Natural killer cell treated with Interleukin-12 subunit alpha and Interleukin-12 subunit beta and Interleukin-15 and Interleukin-18, amount 100 ng/mL, for 72 hours (primary cell): Measurements from ENCODE around the gene EFCAB5. TPM values are rescaled to one million over a fixed set of nuclear protein-coding genes. Genes with fewer than 3 reads are reported as not detected.
A peak's percentile ranks its signal among the peaks of the same experiment; 100 is the strongest.
"Not testable (repeated sequence)": the region's sequence is repeated elsewhere in the genome, so short reads cannot be mapped to it uniquely, and the experiment has no call there.

ENCODE experiments used
- ATAC-seq, 2 donors: fragments of 150-1000 bp; cut with Tn5 transposase in 1 of 2; sonication (Bioruptor Pico), chemical (Tn5 transposase) in 1 of 2; 2 replicates each; pipeline ENCODE4 v1.10.0; 2021
- DNase-seq: peaks from one replicate; pipeline ENCODE4 v3.0.0; 2022; ENCODE audit warnings: low spot score
- H3K27ac Mint-ChIP-seq, 2 donors: 1 replicate in 1 of 2; 2 replicates in 1 of 2; pipeline ENCODE4 v1.8.0; 2022; ENCODE audit warnings: mixed read lengths in 2 of 2, mild to moderate bottlenecking in 1 of 2, moderate library complexity in 1 of 2
- H3K27me3 Mint-ChIP-seq, 2 donors: 1 replicate in 1 of 2; 2 replicates in 1 of 2; pipeline ENCODE4 v1.8.0; 2022; ENCODE audit warnings: mixed read lengths in 2 of 2
- H3K36me3 Mint-ChIP-seq: one replicate; pipeline ENCODE4 v1.8.0; 2022; ENCODE audit warnings: mixed read lengths
- H3K4me1 Mint-ChIP-seq, 2 donors: 1 replicate in 1 of 2; 2 replicates in 1 of 2; pipeline ENCODE4 v1.8.0; 2022; ENCODE audit warnings: low read depth in 2 of 2, mixed read lengths in 2 of 2, mild to moderate bottlenecking in 1 of 2
- H3K4me3 Mint-ChIP-seq: one replicate; pipeline ENCODE4 v1.8.0; 2022; ENCODE audit warnings: mixed read lengths
- H3K9me3 Mint-ChIP-seq: 2 replicates; pipeline ENCODE4 v1.8.0; 2022; ENCODE audit warnings: mixed read lengths
- total RNA-seq, 2 donors: library from RNA; stranded (reverse); gene quantifications; one replicate each; pipeline ENCODE4 v1.2.3, GENCODE V29; 2022

The EFCAB5 gene
- total RNA-seq, 2 donors from 2014 or later, result 0.42 to 2.5 TPM

GRCh38 chr17:30074730-30075129 is 133.3 kb downstream of the EFCAB5 start:
- Mint-ChIP-seq H3K9me3 (no peaks in the 10 kb centered on the region), H3K27me3 (peaks cover 28 to 55% of the 10 kb centered on the region in 2 donors), H3K36me3 (no peaks in the 10 kb centered on the region), H3K4me1 (no peaks in the 10 kb centered on the region), H3K4me3 (no peak overlapping the region), H3K27ac (no peak overlapping the region)
- ATAC-seq (no peak), DNase-seq (no peak)

GRCh38 chr17:30082773-30083172 is 141.3 kb downstream of the EFCAB5 start:
- no peak overlapping the region for H3K4me3 Mint-ChIP-seq
- no peaks in the 10 kb centered on the region for H3K9me3 Mint-ChIP-seq
- DNase-seq (no peak), ATAC-seq (no peak)
- H3K4me1 Mint-ChIP-seq, result no peaks in the 10 kb centered on the region
- no peaks in the 10 kb centered on the region for H3K36me3 Mint-ChIP-seq
- H3K27me3 Mint-ChIP-seq, result peaks cover 18 to 27% of the 10 kb centered on the region in 2 donors
- H3K27ac Mint-ChIP-seq, result no peak overlapping the region

GRCh38 chr17:30084788-30085187 is 143.4 kb downstream of the EFCAB5 start:
- no peak for ATAC-seq
- no peak overlapping the region for H3K4me3 Mint-ChIP-seq
- no peaks in the 10 kb centered on the region for H3K9me3 Mint-ChIP-seq
- peaks cover 23 to 31% of the 10 kb centered on the region in 2 donors for H3K27me3 Mint-ChIP-seq
- no peaks in the 10 kb centered on the region for H3K36me3 Mint-ChIP-seq
- no peaks in the 10 kb centered on the region for H3K4me1 Mint-ChIP-seq
- no peak overlapping the region for H3K27ac Mint-ChIP-seq
- DNase-seq, result no peak

GRCh38 chr17:30086896-30087295 is 145.5 kb downstream of the EFCAB5 start:
- Mint-ChIP-seq H3K4me3 (no peak overlapping the region), H3K27me3 (peaks cover 32 to 45% of the 10 kb centered on the region in 2 donors), H3K36me3 (no peaks in the 10 kb centered on the region), H3K27ac (no peak overlapping the region), H3K9me3 (no peaks in the 10 kb centered on the region), H3K4me1 (no peaks in the 10 kb centered on the region)
- ATAC-seq (no peak), DNase-seq (no peak)

- H3K27me3 Mint-ChIP-seq, result peaks cover 32 to 47% of the 10 kb centered on the region in 2 donors
- H3K4me3 Mint-ChIP-seq, H3K4me1 Mint-ChIP-seq, ATAC-seq, H3K27ac Mint-ChIP-seq, H3K36me3 Mint-ChIP-seq, DNase-seq, H3K9me3 Mint-ChIP-seq: not testable (repeated sequence)
Measured at GRCh38 chr17:30087431-30087830, 146.0 kb downstream of the EFCAB5 start.

- H3K27me3 Mint-ChIP-seq, result peaks cover 37 to 62% of the 10 kb centered on the region in 2 donors
Measured at GRCh38 chr17:30091121-30091670, 149.8 kb downstream of the EFCAB5 start.

GRCh38 chr17:30091771-30092170 is 150.3 kb downstream of the EFCAB5 start:
- Mint-ChIP-seq H3K27me3 (peaks cover 36 to 62% of the 10 kb centered on the region in 2 donors), H3K4me1 (peaks cover 6 to 14% of the 10 kb centered on the region in 2 donors), H3K36me3 (no peaks in the 10 kb centered on the region), H3K9me3 (no peaks in the 10 kb centered on the region), H3K4me3 (no peak overlapping the region), H3K27ac (no peak overlapping the region)
- DNase-seq (no peak), ATAC-seq (no peak)

More at GRCh38 chr17:30091121-30091670, 149.8 kb downstream of the EFCAB5 start:
- DNase-seq (no peak), ATAC-seq (no peak)
- H3K4me1 Mint-ChIP-seq, result peaks cover 6 to 14% of the 10 kb centered on the region in 2 donors
- H3K4me3 Mint-ChIP-seq, result no peak overlapping the region
- no peaks in the 10 kb centered on the region for H3K9me3 Mint-ChIP-seq
- no peak overlapping the region for H3K27ac Mint-ChIP-seq
- no peaks in the 10 kb centered on the region for H3K36me3 Mint-ChIP-seq

GRCh38 chr17:30092886-30093285 is 151.5 kb downstream of the EFCAB5 start:
- ATAC-seq, result no peak
- Mint-ChIP-seq H3K9me3 (no peaks in the 10 kb centered on the region), H3K4me1 (peaks cover 6 to 14% of the 10 kb centered on the region in 2 donors), H3K27ac (no peak overlapping the region), H3K4me3 (no peak overlapping the region), H3K27me3 (peaks cover 30 to 51% of the 10 kb centered on the region in 2 donors), H3K36me3 (no peaks in the 10 kb centered on the region)
- DNase-seq, result no peak

- DNase-seq (peak; percentile 65), ATAC-seq (peak; percentile 57 to 62)
- no peaks in the 10 kb centered on the region for H3K9me3 Mint-ChIP-seq
- H3K36me3 Mint-ChIP-seq, result no peaks in the 10 kb centered on the region
- no peak overlapping the region for H3K27ac Mint-ChIP-seq
- H3K4me3 Mint-ChIP-seq, result no peak overlapping the region
- peaks cover 6 to 14% of the 10 kb centered on the region in 2 donors for H3K4me1 Mint-ChIP-seq
- peaks cover 30 to 50% of the 10 kb centered on the region in 2 donors for H3K27me3 Mint-ChIP-seq
Measured at GRCh38 chr17:30093463-30094147, 152.2 kb downstream of the EFCAB5 start.

- Mint-ChIP-seq H3K27me3 (peaks cover 19 to 43% of the 10 kb centered on the region in 2 donors), H3K36me3 (no peaks in the 10 kb centered on the region), H3K4me3 (no peak overlapping the region), H3K9me3 (no peaks in the 10 kb centered on the region), H3K27ac (no peak overlapping the region), H3K4me1 (peaks cover 6 to 14% of the 10 kb centered on the region in 2 donors)
- DNase-seq (no peak), ATAC-seq (no peak)
Measured at GRCh38 chr17:30095507-30096244, 154.2 kb downstream of the EFCAB5 start.

GRCh38 chr17:30101686-30102390 is 160.4 kb downstream of the EFCAB5 start:
- Mint-ChIP-seq H3K36me3 (no peaks in the 10 kb centered on the region), H3K9me3 (no peaks in the 10 kb centered on the region), H3K27me3 (peaks cover 7 to 12% of the 10 kb centered on the region in 2 donors), H3K27ac (no peak overlapping the region), H3K4me3 (no peak overlapping the region), H3K4me1 (peaks cover 6% of the 10 kb centered on the region in 2 donors)
- ATAC-seq (peak in 1 of 2 donors; percentile 34), DNase-seq (no peak)

GRCh38 chr17:30103921-30104320 is 162.5 kb downstream of the EFCAB5 start:
- no peaks in the 10 kb centered on the region for H3K36me3 Mint-ChIP-seq
- DNase-seq, result no peak
- ATAC-seq, result no peak

GRCh38 chr17:30104575-30105339 is 163.3 kb downstream of the EFCAB5 start:
- peaks cover 6% of the 10 kb centered on the region in 2 donors for H3K4me1 Mint-ChIP-seq
- H3K27me3 Mint-ChIP-seq, result peaks cover 8 to 15% of the 10 kb centered on the region in 2 donors
- peak overlapping the region; percentile 42 to 67 for H3K27ac Mint-ChIP-seq
- H3K36me3 Mint-ChIP-seq, result no peaks in the 10 kb centered on the region
- no peaks in the 10 kb centered on the region for H3K9me3 Mint-ChIP-seq
- ATAC-seq, result peak; percentile 90 to 94
- DNase-seq, result peak; percentile 81
- H3K4me3 Mint-ChIP-seq, result peak overlapping the region; percentile 84

More at GRCh38 chr17:30103921-30104320, 162.5 kb downstream of the EFCAB5 start:
- peaks cover 6% of the 10 kb centered on the region in 2 donors for H3K4me1 Mint-ChIP-seq
- peaks cover 6 to 8% of the 10 kb centered on the region in 2 donors for H3K27me3 Mint-ChIP-seq
- H3K9me3 Mint-ChIP-seq, result no peaks in the 10 kb centered on the region
- no peak overlapping the region for H3K27ac Mint-ChIP-seq
- H3K4me3 Mint-ChIP-seq, result no peak overlapping the region
